Activated T-cell treated with anti-CD3 and anti-CD28 coated beads, Interleukin-2, amount 50 U/mL, for 1 hour (primary cell): Measurements from ENCODE around the gene CRNN.
A peak's percentile ranks its signal among the peaks of the same experiment; 100 is the strongest.

Experiments used
- DNase-seq: peaks from one replicate; pipeline ENCODE4 v3.0.0-alpha.2; 2020

CRNN gene

DNA sequence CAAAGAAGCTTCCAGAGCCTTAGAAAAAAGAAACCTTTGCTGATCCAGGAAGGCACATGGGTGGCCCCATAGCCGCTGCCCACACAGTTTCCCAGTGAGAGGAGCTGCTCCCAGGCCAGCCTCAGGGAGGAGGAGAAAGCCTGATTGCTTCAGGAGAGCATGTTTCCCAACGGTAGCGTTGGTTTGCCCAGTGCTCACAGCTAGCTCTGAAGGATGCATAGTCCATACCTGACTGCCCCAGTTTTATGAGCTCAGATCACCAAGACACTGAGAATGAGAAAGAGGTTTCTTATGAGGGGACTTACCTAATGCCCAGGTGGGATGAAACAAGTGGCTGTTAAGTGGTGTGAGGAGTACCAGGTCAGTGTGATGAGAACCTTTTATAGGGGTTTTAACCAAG lies at the start of gene CRNN:
CRNN (minus strand) TSS at position 355 of the 400 bp plus-strand sequence. CDS start 2,030 bp downstream, outside the sequence.
- DNase-seq: no peak

DNA sequence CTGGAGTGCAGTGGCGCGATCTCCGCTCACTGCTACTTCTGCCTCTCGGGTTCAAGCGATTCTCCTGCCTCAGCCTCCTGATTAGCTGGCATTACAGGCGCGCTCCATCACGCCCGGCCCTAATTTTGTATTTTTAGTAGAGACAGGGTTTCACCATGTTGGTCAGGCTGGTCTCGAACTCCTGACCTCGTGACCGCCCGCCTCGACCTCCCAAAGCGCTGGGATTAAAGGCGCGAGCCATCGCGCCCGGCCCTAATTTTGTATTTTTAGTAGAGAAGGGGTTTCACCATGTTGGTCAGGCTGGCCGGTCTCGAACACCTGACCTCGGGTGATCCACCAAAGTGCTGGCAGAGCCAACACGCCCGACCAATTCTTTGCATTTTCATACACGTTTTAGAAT lies 48.6 kb upstream of the CRNN start:
- DNase-seq: no peak

DNA sequence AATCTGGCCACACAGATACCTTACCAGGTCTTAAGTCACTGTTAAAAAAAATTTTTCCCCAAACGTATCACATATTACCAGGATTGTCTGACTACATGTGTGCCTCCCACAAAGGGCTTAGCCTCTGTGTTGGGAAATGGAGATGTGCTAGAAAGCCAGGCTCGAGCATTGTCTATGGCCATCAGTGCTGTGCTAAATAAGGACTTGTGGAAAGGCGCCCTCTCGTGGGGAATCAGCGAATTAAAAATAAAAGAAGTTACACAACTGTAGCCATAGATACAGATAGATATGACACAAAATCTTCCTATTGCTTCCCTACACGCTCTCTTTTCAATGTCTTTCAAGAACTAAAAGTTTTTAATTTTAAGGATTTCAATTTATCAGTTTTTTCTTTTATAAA lies 47.5 kb upstream of the CRNN start:
- peak; percentile 49 for DNase-seq

DNA sequence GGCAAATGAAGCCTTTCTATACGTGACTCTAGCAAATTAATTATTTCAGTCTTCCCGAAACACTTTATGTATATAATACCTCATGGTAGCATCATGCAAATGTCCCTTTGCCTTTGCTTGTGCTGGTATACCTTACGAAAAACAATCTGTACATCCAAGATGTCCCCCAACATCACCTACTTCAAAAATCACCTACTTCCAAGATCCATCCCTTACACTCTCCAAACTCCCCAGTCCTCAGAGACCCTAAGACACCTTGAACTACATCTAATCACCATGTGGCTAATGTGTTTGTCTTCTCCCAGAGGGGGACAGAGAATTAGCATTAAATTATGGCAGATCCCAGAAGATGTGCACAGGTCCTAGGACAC lies 46.5 kb upstream of the CRNN start:
- DNase-seq: no peak

DNA sequence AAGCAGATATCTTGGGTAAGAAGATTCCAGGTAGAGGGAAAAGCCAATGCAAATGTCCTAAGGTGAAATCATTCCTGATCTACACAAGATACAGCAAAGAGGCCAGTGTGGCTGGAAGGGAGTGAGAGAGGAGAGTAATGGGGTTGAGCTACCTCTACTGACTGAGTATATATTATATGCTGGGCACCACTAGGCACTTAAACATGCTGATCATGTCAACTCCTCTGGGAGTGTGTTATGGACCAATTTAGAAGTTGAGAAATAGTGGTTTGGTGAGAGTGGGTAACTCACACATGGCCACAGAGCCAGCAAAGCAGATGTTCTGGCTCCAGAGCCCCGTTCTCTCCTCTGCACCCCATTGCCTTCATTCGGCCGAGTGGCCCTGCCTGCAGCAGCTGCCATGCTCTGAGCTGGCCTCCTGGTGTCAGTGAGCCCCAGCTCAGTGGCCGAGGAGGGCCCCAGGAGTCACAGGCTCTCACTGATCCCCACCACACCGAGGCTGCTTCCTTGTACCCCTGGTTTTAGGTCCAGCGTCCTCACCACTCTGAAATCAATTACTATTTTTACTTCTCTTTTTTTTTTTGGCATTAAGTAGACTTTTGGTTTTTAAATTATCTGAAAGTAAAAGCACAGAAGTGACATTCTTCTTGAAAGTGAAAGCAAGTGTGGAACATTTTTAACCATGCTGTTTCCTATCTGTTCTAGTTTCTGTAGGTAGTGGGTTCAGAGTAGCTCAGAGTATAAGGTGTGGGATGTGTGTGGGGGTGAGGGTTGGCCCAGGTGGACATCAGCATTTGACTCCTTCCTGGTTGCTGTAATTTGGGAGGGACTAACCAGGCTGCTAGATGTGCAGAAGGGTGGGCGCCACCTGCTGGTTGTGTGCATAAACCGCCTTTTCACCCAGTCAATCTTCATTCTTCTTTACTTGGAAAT lies 45.8 kb upstream of the CRNN start:
- DNase-seq: peak; percentile 76

DNA sequence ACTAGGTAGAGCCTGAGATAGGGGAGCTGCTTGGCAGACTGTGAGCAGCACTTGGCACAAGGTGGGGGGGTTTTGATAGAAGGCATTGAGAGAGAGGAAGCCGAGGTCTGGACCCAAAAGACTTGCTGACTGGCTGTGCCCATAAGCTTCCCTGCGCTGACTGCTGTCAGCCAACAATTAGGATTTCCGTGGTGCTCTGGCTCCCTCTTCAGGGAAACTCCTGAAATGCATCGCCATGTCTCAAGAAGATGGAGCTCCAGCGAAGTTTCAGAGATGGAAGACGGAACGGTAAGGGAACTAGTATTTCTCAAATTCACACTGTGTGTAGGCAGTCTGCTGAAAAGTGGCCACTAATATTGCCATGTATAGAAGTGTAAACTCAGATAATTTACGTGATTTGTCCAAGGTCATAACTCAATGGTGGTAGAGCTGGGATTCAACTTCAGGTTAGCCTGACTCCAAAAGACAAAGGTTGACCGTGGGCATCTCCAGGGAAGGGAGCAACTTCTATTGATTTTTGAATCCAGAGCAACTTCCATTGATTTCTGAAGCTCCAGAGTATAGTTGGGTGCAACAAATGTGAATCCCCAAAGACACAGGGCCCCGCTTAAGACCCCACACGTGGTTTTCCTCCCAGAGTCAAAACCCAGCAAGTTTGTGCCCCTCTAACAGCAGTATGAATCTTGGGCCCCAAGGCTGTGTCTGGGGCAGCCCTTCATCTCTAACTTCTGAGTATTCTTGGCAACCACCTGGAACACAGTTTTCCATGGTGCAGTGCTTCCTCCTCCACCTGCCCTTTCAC lies 44.5 kb upstream of the CRNN start:
- peak; percentile 82 for DNase-seq

DNA sequence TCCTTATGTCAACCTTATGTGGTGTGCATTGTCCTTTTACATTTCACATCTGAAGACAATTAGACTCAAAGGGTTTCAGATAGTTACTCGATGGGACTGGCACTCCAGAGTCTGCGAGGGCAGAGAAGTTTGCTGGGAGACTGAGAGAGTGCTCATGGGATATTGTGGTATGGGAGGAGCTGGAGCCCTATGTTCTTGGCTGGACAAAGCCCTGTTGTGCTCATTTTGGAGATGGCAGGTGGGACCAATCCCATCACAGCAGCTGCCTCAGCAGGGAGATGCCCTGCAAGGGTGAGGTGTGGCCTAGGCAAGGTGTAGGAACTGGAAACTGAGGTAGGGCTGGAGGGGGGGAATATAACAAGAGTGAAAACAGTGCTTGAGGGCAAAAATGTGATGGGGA lies 43.5 kb upstream of the CRNN start:
- no peak for DNase-seq

DNA sequence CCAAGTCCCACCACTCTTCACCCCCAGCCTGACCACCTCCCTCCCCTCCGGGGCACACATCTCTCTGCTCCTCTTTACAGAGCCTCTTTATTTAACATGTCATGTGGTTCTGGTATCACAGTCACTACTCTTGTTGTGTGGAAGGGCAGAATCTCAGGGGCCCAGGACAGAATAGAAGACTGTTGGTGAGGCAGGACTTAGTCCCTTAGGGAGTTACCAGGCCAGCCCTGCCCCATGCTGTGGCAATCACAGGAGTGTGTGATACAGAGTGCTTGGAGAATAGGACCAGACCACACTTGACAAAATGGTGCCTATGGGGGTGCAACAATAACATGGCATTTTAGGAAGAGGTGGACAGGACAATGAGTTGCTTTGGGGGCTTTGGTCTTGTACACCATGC lies 43.0 kb upstream of the CRNN start:
- DNase-seq: no peak

DNA sequence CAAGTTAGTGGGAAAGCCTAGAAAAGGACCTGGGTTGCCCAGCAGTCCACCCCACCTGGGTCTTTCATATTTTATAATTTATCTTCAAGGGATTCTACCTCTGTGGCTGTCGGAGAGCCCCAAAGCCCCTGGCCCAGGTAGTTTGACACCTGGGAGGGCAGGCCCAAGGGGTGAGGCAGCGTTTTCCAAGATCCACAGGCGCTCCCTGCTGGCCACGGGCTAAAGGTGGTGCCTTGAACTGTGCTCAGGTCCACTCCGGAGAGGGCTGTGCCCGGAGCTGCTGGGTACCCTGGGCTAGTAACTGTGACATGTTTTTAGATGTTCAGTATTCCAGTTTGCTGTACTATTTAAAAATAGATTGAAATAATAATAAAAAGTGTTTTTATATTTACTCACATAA lies 37.2 kb upstream of the CRNN start:
- DNase-seq: no peak

DNA sequence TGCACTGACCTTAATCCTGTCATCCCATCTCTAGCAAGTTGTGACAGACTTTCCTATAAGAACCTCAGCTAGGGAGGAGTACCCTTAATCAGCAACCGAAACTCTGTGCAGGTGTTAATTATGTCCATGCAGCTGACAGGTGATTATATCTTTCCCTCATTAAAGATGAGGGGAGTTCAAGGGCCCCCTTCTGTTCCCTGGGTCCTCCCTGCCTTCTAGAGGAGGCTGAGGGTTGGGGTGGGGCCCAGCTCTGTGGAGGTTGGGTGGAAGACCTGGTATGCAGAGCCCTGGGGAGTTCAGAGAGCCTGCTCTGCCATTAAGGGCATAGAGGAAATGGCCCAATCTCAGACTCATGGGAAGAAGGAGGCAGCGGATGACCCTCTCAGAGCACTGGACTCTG lies 35.6 kb upstream of the CRNN start:
- DNase-seq: no peak

DNA sequence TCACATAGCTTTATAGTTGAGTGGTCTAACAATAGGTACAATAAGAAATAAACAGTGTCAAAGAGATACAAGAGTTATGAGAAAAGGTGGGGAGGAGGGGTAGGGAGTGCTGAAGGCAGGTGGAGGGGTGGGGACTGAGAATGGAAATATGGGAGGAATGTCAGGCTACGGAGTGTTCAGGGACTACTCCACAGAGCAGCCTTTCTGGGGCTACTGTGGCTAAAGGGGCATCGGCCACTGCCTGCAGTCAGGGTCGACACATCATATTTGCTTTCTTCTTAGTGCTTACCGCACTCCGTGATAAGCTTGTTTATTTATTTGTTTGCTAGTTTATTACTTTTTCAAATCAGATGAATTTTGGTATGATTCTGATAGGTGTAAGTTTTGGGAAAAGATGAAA lies 34.4 kb upstream of the CRNN start:
- DNase-seq: no peak

DNA sequence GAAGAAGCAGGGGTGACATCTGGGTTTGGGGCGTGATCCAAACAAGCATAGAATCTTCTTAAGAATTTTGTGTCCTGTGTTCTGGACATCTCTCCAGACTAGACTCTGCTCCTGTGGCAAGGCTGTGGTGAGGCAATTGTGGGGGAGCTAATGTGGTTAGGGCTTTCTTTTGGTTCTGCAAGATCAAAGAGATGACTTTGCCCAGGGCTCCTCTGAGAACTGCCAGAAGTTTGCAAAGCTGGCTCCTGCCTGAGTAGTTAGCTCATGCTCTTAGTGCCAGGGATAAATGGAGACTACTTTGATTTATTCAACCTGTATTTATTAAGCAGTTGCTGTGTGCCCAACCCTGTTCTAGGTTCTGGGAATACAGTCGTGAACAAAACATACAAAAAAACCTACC lies 34.0 kb upstream of the CRNN start:
- no peak for DNase-seq

DNA sequence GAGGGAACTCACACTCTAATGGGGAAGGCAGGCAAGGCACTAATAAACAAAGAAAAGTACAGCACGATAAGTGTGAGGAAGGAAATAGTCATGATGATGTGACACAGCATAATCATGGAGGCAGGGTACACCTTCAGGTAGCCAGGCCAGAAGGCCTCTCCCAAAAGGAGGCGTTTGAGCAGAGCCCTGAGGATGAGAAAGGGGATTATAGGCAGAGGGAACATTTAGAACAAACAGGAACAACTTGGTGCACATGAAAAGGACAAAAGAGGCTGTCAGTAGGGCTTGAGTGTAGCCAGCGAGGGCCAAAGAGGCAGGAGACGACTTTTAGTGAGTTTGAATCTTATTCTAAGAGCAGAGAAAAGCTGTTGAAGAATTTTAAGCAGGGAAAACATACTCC lies 33.4 kb upstream of the CRNN start:
- no peak for DNase-seq

DNA sequence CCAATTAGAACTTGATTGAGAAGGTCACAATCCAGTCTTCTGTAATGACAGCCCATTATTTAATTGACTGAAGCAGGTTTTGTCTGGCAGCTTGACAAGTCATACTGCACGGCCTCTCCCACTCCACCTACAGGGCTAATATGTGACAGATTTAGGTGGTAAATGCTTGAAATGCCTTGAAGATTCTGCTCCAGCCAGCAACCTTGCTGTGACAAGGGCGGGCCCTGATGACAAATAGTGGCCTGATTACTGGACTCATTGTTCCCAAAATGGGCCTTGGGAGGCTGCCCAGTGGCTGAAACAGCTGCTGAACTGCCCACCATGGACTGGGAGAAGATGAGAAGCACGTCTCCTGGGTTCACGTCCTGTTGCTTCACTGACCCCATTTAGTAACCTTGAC lies 30.0 kb upstream of the CRNN start:
- no peak for DNase-seq

DNA sequence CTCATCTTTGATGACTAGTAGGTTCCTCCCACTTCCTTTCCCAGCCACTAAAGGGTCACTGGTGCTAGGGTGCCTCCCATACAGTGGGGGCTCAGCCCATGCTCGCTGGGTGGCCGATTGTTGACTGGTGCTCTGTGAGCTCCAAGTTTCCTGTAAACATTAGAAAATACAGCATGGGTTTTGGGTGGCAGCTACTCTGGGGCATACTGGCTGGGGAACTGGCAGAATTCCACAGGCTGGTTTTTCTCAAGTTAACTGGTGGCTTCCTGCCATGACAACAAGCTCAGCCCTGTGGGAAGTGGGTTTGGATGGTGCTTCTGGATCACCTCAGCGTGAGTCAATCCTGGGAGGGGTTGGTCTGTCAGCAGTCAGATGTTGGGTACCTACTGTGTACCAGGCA lies 28.7 kb upstream of the CRNN start:
- DNase-seq: no peak

DNA sequence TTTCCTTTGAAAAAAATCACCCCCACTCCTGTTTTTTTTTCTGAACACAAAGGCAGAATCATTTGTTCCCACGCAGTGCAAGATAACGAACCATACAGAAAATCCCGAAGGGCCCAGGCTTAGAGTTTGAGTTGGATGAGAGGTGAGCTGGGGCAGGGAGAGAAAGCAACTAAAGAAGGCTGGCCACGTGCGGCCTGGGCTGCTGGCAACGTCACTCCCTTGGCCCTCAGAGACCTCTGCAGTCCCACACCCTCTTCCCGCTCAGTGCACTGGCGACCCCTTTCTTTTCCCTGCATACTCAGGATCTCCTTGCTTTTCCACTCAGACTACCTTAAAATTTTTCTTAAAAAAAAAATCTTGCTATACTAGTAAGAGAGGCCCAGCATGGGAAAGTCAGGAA lies 28.2 kb upstream of the CRNN start:
- no peak for DNase-seq

DNA sequence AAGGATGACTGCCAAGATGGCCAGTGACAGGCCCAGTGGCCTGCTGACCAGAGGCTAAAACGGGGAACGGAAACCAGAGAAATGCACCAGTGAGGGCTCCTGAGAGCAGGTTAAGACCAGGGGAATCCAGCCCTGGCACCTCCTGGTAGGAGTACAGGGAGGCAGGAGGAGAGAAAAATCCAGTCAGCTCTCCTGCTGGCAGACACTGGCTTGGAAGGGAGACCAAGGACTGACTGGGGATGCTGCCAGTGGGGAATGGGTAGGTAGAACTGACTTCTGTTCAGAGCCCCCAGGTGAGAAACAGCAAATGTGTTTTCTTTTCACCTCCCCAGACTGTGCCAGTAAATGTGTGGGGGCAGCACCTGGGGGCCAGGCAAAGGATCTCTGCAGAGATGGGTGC lies 27.7 kb upstream of the CRNN start:
- no peak for DNase-seq

DNA sequence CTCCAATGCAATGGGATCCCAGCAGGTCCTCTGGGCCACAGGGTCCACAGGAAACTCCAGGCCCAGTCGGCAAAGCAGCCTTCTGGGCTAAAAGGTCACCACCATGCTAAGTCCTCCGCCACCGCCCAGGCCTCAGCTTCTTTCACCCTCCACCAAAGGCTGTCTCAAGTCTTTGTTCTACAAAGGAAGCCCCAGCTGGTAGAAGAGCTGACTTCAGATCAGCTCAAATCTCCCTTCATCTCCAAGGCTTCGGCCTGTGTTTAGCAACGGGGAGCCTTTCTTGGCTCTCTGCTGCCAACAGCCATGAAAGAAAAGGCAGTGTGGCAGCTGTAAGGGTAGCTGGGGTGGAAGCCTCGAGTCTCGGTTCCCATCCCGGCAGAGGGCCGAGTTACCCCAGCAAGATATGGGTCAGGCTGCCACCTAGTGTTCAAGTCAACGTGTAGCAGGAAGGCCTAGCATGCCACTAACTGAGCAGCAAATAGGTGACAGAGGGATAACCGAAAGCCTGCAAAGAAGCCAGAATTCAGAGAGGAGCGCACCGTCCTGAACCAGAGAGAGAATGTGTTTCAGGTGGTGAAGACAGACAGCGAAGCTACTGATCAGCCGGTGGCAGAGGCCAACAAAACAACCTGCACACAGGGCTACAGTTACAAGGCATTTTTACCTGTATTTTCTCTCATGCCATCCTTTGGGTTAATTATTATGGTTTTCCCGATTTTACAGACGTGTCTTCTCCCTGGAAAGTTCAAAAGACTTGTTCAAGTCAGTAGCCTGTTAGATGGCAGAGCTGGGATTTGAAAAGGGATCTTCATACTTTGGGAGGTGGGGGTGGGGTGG lies 26.8 kb upstream of the CRNN start:
- peak; percentile 64 for DNase-seq

DNA sequence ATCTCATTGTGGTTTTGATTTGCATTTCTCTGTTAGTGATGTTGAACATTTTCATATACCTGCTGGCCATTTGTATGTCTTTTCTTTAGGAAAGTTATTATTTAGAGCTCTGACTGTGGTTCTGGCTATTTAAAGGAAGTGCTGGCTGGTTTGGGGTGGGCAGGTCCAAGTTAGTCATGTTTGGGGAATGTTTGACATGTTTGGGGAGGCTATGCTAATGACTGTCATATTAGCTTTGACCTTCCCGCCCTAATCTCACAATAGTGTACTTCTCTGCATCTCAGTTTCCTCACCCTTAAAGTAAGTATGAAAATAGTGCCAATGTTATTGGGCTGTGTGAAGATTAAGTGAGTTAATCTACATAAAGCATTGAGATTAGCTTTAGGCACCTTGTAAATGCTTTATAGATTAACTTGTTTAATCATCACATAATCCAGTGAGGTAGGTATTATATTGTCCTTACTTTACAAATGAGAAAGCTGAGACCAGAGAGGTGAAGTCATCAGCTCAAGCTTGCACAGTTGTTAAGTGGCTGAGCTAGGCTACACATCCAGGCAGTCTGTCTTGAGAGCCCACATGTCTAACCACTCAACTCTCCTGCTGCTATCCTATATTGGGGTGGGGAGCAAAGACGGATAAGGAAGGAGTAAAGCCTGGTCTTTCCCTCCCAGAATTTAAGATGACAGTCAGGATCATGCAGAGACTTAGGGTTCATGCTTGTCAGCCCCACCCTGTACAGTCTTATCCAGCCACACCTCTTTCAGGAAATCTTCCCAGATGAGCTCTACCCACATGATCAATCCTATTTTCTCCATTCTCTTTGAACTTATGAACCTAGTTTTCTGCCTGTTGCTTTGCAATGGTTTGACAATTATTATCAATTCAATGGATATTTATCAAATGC lies 22.8 kb upstream of the CRNN start:
- DNase-seq: no peak

DNA sequence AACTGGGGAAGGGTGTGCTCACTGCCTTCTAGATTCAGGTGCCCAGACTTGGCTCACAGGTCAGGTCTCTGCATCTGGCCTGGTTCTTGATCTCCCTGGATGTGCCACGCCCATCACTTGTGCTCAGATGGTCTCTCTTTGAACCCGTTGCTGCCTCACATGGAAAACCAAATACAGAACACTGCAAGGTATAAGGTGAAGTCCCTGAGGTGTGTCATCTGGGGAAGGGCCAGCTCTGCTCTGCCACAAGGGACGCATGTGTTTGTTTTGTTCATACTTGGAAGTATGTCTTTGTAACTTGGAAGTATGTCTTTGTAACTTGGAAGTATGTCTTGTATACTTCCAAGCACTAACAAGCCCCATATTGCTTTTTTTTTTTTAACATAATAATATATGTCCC lies 13.4 kb upstream of the CRNN start:
- DNase-seq: no peak

DNA sequence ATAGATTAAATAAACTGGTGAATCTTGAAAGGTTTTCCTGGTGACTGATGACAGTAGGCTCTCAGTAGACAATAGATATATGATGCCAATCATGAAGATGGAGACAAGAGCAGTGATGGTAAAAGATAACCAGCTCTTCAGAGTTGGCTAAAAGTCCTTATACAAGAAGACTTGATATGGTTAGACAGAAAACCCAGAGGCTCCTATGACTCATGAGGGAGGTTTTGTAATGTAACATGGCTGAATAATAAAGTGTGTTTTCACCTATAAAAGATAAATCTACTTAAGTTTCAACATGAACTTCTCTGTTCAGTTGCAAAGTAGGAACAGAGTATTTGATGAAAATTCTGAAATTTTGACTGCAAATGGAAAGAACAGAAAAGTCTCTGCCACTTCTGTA lies 12.7 kb upstream of the CRNN start:
- no peak for DNase-seq

DNA sequence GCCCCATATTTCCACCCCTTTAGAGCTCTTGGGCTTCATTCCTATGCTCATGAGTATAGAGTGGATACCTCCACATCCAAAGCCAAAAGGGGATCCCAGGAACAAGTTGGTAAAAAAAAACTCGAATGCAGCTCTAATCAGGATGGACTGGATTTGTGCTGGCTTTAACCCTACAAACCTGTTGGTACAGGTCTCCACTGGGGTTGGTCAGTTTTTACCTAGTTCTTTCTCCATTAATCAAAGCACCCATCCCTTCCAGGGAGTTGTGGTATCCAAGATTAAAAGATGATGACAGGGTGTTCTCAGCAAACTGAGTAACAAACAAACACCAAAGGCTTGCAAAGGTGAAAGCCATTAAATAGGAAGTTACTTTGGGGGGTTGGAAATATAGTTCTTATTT lies 5.9 kb upstream of the CRNN start:
- no peak for DNase-seq
